Liver (tissue), 9 donors: ENCODE results near the gene PPIA. TPM values are rescaled to one million over a fixed set of nuclear protein-coding genes. Genes with fewer than 3 reads are reported as not detected.

ENCODE experiments used
- DNase-seq: peaks from one replicate; pipeline ENCODE4 v3.0.0-alpha.2; 2017; ENCODE audit warnings: low spot score
- H3K27ac ChIP-seq, 2 donors: one replicate each; pipeline ENCODE4 v1.7.0; 2013; ENCODE audit warnings: inconsistent platforms in 2 of 2, low read length in 2 of 2, control low read depth in 1 of 2, low read depth in 1 of 2, mild to moderate bottlenecking in 1 of 2
- H3K27me3 ChIP-seq, 4 donors: one replicate each; pipeline versions ENCODE4 v1.6.1 to v1.7.0; 2013; ENCODE audit warnings: low read length in 3 of 4, inconsistent platforms in 1 of 4, mild to moderate bottlenecking in 1 of 4, moderate library complexity in 1 of 4; ENCODE audit not compliant: control insufficient read depth in 4 of 4, insufficient read depth in 4 of 4
- H3K36me3 ChIP-seq, 4 donors: one replicate each; pipeline versions ENCODE4 v1.6.1 to v1.7.0; 2013; ENCODE audit warnings: low read length in 3 of 4, mild to moderate bottlenecking in 3 of 4, low read depth in 1 of 4, moderate library complexity in 1 of 4; ENCODE audit not compliant: control insufficient read depth in 4 of 4, insufficient read depth in 3 of 4
- H3K4me1 ChIP-seq, 4 donors: one replicate each; pipeline versions ENCODE4 v1.6.1 to v1.7.0; 2013; ENCODE audit warnings: low read length in 3 of 4, mild to moderate bottlenecking in 3 of 4, moderate library complexity in 1 of 4; ENCODE audit not compliant: control insufficient read depth in 4 of 4, insufficient read depth in 4 of 4
- H3K4me3 ChIP-seq, 3 donors: one replicate each; pipeline versions ENCODE4 v1.6.1 to v1.7.0; 2013; ENCODE audit warnings: low read length in 3 of 3, control low read depth in 1 of 3, low read depth in 1 of 3, mild to moderate bottlenecking in 1 of 3
- H3K9ac ChIP-seq, 2 donors: one replicate each; pipeline ENCODE4 v1.7.0; 2013; ENCODE audit warnings: low read length in 2 of 2, mild to moderate bottlenecking in 2 of 2, moderate library complexity in 2 of 2, control low read depth in 1 of 2, low read depth in 1 of 2
- H3K9me3 ChIP-seq, 4 donors: one replicate each; pipeline versions ENCODE4 v1.6.1 to v1.7.0; 2013; ENCODE audit warnings: low read length in 3 of 4; ENCODE audit not compliant: control insufficient read depth in 4 of 4
- CTCF ChIP-seq: fragments of 150-350 bp; IDR thresholded peaks from 2 replicates; pipeline ENCODE4 v1.5.1; 2017; ENCODE audit warnings: improper control_type of control experiment, low read depth, low read length; ENCODE audit not compliant: missing input control
- EGR1 ChIP-seq, 2 donors: IDR thresholded peaks; 2 replicates each; pipeline ENCODE4 v1.6.1; 2016 to 2018; ENCODE audit warnings: antibody characterized with exemption in 2 of 2, low read depth in 2 of 2
- FOXA1 ChIP-seq: IDR thresholded peaks from 2 replicates; pipeline ENCODE4 v1.6.1; 2016; ENCODE audit warnings: antibody characterized with exemption
- FOXA2 ChIP-seq: IDR thresholded peaks from 2 replicates; pipeline ENCODE4 v1.6.1; 2016; ENCODE audit warnings: antibody characterized with exemption
- GABPA ChIP-seq, 2 donors: IDR thresholded peaks in 1 of 2; conservative IDR thresholded peaks in 1 of 2; 2 replicates each; pipeline ENCODE4 v1.6.1; 2016; ENCODE audit warnings: antibody characterized with exemption in 2 of 2, mild to moderate bottlenecking in 1 of 2, moderate library complexity in 1 of 2
- HNF4A ChIP-seq, 2 donors: conservative IDR thresholded peaks; 2 replicates each; pipeline ENCODE4 v1.6.1; 2016; ENCODE audit warnings: antibody characterized with exemption in 2 of 2, mild to moderate bottlenecking in 2 of 2
- HNF4G ChIP-seq: IDR thresholded peaks from 2 replicates; pipeline ENCODE4 v1.6.1; 2016; ENCODE audit warnings: antibody characterized with exemption
- JUND ChIP-seq, 2 donors: IDR thresholded peaks; 2 replicates each; pipeline ENCODE4 v1.6.1; 2016; ENCODE audit warnings: antibody characterized with exemption in 2 of 2
- MAX ChIP-seq: IDR thresholded peaks from 2 replicates; pipeline ENCODE4 v1.6.1; 2016; ENCODE audit warnings: antibody characterized with exemption
- NR2F2 ChIP-seq: IDR thresholded peaks from 2 replicates; pipeline ENCODE4 v1.6.1; 2016; ENCODE audit warnings: antibody characterized with exemption
- RAD21 ChIP-seq, 2 donors: IDR thresholded peaks; 2 replicates each; pipeline ENCODE4 v1.6.1; 2016; ENCODE audit warnings: antibody characterized with exemption in 2 of 2, mild to moderate bottlenecking in 2 of 2
- RXRA ChIP-seq, 2 donors: IDR thresholded peaks; 2 replicates each; pipeline ENCODE4 v1.6.1; 2017 to 2018; ENCODE audit warnings: antibody characterized with exemption in 2 of 2, mild to moderate bottlenecking in 1 of 2
- SP1 ChIP-seq: IDR thresholded peaks from 2 replicates; pipeline ENCODE4 v1.6.1; 2018; ENCODE audit warnings: antibody characterized with exemption, mild to moderate bottlenecking
- TAF1 ChIP-seq: conservative IDR thresholded peaks from 2 replicates; pipeline ENCODE4 v1.6.1; 2016; ENCODE audit warnings: antibody characterized with exemption, mild to moderate bottlenecking
- YY1 ChIP-seq: IDR thresholded peaks from 2 replicates; pipeline ENCODE4 v1.6.1; 2016; ENCODE audit warnings: antibody characterized with exemption, mild to moderate bottlenecking
- ZBTB33 ChIP-seq: IDR thresholded peaks from 2 replicates; pipeline ENCODE4 v1.6.1; 2016; ENCODE audit warnings: antibody characterized with exemption
- WGBS: extraction: QIAGEN DNeasy Blood & Tissue Kit; methylation state at CpG from one replicate; pipeline ENCODE4 v1.1.7; 2013; 5-methylcytosine and 5-hydroxymethylcytosine counted together
- polyA plus RNA-seq, 2 donors: library from polyadenylated mRNA; stranded (reverse) in 1 of 2; unstranded in 1 of 2; fragments of 200-250 nt in 1 of 2; fragments of >200 nt in 1 of 2; fragmentation: Nextera tagmentation in 1 of 2; extraction: Ambion mirVana in 1 of 2; gene quantifications; one replicate each; pipeline versions ENCODE4 v1.2.1 to v1.2.3, GENCODE V29; 2013 to 2015
- total RNA-seq, 2 donors: library from RNA; depleted of rRNA; stranded (reverse); fragments of >200 nt; gene quantifications; one replicate each; pipeline ENCODE4 v1.2.3, GENCODE V29; 2014
- TF ChIP-seq, protein P1 (sequence below): IDR thresholded peaks from 2 replicates; pipeline ENCODE4 v1.6.1; 2016; ENCODE audit warnings: antibody characterized with exemption
- TF ChIP-seq, protein P2 (sequence below): IDR thresholded peaks from 2 replicates; pipeline ENCODE4 v1.6.1; 2016; ENCODE audit warnings: antibody characterized with exemption, mild to moderate bottlenecking
- donor health status: healthy.
- donor health status: healthy.
- donor health status: healthy.
- donor health status: healthy.
- donor health status: healthy.

PPIA gene
- total and polyA plus RNA-seq, 4 donors: 834 to 1,873 (median 1,399) TPM

DNA sequence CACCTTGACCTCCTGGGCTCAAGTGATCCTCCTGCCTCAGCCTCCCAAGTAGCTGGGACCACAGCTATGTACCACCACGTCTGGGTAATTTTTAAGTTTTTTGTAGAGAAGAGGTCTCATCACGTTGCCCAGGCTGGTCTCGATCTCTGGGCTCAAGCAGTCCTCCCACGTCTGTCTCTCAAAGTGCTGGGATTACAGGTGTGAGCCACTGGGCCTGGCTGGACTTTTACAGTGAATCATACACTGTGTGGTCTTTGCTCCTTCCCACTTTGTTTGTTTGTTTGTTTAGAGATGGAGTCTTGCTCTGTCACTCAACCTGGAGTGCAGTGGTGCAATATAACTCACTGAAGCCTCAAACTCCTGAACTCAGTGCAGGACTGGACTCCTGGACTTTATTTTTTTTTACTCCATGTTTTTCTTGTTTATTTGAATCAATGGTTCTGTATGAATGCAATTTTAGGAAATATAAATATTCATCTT, 12.5 kb downstream of the PPIA start:
- Histone ChIP-seq H3K4me1 (peaks cover 4 to 10% (median 6%) of the 10 kb centered on the region in 4 donors), H3K36me3 (no peaks in the 10 kb centered on the region), H3K9me3 (no peaks in the 10 kb centered on the region), H3K9ac (no peak overlapping the region), H3K4me3 (no peak overlapping the region), H3K27ac (no peak overlapping the region), H3K27me3 (no peaks in the 10 kb centered on the region)
- TF ChIP-seq, protein P1, sequence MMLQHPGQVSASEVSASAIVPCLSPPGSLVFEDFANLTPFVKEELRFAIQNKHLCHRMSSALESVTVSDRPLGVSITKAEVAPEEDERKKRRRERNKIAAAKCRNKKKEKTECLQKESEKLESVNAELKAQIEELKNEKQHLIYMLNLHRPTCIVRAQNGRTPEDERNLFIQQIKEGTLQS: no peak
- peak; percentile 53 for TF ChIP-seq FOXA1
- TF ChIP-seq MAX: peak; percentile 29
- peak; percentile 80 for TF ChIP-seq YY1
- TF ChIP-seq HNF4G: peak; percentile 10
- TF ChIP-seq HNF4A (conservative IDR thresholded peaks at IDR 0.05): peak; percentile 80 to 94
- no peak for TF ChIP-seq TAF1
- peak in 1 of 2 donors; percentile 86 for TF ChIP-seq JUND (IDR thresholded peaks at IDR 0.05)
- peak; percentile 76 for TF ChIP-seq FOXA2
- TF ChIP-seq RXRA (IDR thresholded peaks at IDR 0.05): peak; percentile 31 to 88
- TF ChIP-seq SP1: peak; percentile 54
- TF ChIP-seq EGR1 (IDR thresholded peaks at IDR 0.05; ENCODE audit: low read depth in 2 of 2): peak in 1 of 2 donors; percentile 1
- no peak for TF ChIP-seq CTCF
- TF ChIP-seq, protein P2, sequence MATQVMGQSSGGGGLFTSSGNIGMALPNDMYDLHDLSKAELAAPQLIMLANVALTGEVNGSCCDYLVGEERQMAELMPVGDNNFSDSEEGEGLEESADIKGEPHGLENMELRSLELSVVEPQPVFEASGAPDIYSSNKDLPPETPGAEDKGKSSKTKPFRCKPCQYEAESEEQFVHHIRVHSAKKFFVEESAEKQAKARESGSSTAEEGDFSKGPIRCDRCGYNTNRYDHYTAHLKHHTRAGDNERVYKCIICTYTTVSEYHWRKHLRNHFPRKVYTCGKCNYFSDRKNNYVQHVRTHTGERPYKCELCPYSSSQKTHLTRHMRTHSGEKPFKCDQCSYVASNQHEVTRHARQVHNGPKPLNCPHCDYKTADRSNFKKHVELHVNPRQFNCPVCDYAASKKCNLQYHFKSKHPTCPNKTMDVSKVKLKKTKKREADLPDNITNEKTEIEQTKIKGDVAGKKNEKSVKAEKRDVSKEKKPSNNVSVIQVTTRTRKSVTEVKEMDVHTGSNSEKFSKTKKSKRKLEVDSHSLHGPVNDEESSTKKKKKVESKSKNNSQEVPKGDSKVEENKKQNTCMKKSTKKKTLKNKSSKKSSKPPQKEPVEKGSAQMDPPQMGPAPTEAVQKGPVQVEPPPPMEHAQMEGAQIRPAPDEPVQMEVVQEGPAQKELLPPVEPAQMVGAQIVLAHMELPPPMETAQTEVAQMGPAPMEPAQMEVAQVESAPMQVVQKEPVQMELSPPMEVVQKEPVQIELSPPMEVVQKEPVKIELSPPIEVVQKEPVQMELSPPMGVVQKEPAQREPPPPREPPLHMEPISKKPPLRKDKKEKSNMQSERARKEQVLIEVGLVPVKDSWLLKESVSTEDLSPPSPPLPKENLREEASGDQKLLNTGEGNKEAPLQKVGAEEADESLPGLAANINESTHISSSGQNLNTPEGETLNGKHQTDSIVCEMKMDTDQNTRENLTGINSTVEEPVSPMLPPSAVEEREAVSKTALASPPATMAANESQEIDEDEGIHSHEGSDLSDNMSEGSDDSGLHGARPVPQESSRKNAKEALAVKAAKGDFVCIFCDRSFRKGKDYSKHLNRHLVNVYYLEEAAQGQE: peak; percentile 43
- no peak for TF ChIP-seq GABPA (IDR thresholded peaks at IDR 0.05 in 1 of 2, conservative IDR thresholded peaks at IDR 0.05 in 1 of 2)
- no peak for TF ChIP-seq NR2F2
- peak; percentile 55 for TF ChIP-seq ZBTB33
- TF ChIP-seq RAD21 (IDR thresholded peaks at IDR 0.05): no peak
- 49% methylated on average over 4 of the region's 4 CpGs for WGBS
- no peak for DNase-seq
